Endometrium (tissue), 2 donors: ENCODE data around the gene SIAH2.
"Not testable (repeated sequence)": the region's sequence is repeated elsewhere in the genome, so short reads cannot be mapped to it uniquely, and the experiment has no call there.

Experiments
- FAIRE-seq: peaks from 2 replicates; lab custom pipeline; 2012; peaks lifted over from hg19 to GRCh38; lab: Jason Lieb, UNC
- donor health status: control.
- donor health status: control.

Gene SIAH2

DNA sequence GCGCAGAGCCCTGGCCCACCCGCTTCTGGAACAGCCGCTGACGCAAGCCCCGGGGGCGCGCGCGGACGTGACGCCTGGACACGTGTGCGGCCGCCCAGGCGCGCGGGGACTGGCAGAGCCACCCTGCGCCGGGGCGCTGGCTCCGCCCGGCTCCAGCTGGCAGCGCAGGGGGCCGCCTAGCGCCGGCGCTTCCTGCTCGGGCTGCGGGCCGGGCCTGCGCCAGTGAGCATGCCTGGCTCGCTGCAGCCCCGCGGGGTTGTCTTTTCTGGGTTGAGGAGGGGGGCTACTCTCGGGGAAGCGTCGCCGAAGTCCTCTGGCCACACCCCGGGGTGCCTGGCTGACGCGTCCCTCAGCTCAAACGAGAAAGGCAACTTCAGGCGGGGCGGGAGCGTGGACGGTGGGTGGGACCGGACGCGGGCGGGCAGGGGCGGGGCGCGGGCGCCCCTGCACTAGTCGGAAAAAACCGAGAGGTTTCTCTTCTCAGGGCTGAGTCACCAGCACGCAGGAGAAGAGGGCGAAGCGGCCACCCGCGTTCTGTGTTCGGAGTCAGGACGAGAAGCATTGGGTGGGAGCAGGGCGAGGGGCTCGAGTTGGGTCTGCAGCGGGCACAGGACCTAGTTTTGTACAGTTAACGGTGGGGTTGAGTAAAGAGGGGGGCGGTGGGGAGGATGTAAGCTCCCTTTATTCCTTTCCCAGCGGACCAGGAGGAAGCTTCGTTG lies at the start of gene SIAH2:
TSS of gene SIAH2 (minus strand) at position 48 of the 719 bp plus-strand sequence. CDS start 320 bp downstream, outside the sequence.
- no peak for FAIRE-seq

- FAIRE-seq: no peak
These were observed 49.0 kb upstream of the SIAH2 start for GRCh38 chr3:150811984-150812383.

DNA sequence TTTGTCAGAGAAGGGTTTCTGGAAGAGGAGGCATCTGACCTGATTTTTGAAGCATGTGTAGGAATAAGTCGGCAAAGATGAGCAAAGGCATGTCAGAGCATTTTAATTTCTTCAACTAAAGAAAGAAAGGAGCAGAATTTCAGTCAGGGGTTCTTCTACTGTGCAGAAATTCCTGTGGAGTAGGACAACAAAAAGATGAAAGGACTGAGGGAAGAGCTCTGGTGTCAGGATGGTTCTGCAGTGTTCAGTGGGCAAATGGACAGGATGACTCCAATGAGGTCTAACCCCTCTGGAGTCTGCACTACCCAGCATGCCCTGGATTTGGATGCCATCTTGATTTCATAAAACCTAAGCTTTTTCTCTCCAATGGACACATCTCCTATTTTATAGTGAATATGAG lies 47.7 kb upstream of the SIAH2 start:
- FAIRE-seq: no peak

- no peak for FAIRE-seq
These were observed 43.3 kb upstream of the SIAH2 start for GRCh38 chr3:150806185-150806835.

DNA sequence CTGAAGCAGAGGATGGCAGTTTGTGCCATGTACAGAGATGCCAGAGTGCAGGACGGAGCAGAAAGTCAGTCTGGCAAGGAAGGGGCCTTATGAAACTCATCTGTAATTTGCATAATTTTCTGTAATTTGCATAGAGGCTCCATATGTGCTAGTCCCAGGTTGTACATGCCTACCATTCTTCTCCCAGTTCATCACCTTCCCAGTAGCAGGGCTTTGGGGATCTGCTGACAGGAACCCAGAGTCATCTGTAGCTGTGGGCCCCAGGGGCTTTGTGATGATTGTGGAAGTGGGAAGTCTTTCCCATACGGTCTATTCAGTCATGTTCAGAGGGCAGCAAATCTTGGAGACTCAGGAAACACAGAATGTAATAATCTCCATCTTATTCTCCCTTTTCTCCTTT lies 42.4 kb upstream of the SIAH2 start:
- FAIRE-seq: no peak

GRCh38 chr3:150803440-150803985 lies 40.5 kb upstream of the SIAH2 start:
- no peak for FAIRE-seq

DNA sequence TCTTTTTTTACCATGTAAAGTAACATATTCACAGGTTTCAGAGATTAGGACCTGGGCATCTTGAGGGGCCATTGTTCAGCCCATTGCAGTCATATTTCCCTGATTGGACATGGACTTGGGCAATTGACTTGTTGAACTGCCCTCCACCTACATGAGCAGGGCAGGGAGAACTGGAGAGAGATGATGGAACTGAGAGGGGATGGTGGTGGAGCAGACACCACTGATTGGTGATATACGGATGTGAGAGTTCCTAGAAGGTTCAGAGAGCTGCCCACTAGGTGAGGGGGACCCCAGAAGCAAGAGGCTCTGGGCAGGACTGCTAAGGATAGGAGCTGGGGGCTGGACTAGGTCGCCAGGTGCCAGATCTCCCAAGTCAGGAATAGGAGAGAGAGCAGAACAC lies 37.8 kb upstream of the SIAH2 start:
- no peak for FAIRE-seq

GRCh38 chr3:150798122-150798618 lies 35.2 kb upstream of the SIAH2 start:
- no peak for FAIRE-seq

GRCh38 chr3:150797155-150797554 lies 34.2 kb upstream of the SIAH2 start:
- FAIRE-seq: no peak

DNA sequence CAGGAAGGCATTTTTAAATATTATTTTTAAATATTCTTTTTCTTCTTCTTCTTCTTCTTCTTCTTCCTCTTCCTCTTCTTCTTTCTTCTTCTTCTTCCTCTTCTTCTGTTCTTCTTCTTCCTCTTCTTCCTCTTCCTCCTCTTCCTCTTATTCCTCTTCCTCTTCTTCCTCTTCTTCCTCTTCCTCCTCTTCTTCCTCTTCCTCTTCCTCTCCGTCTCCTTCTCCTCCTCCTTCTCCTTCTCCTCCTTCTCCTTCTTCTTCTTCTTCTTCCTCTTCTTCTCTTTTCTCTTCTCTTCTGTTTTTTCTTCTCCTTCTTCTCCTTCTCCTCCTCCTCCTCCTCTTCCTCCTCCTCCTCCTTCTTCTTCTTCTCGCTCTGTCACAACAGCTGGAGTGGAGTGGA lies 33.6 kb upstream of the SIAH2 start:
- FAIRE-seq: not testable (repeated sequence)

GRCh38 chr3:150793641-150794040 lies 30.7 kb upstream of the SIAH2 start:
- no peak for FAIRE-seq

DNA sequence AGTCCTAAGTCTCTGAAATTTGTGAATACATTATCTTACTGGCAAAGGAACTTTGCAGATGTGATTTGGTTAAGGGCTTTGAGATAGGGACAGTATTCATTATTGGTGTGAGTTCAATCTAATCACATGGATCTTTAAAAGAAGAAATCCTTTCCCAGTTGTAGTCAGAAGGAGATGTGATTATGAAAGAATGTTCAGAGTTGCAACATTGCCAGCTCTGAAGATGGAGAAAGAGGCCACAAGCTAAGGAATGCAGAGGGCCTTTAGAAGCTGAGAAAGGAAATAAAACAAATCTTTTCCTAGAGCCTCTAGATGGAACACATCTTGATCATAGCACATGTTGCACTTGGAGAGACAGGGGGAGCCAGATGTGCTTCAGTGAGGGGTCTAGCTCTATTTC lies 27.7 kb upstream of the SIAH2 start:
- FAIRE-seq: no peak

- FAIRE-seq: no peak
These were observed 26.5 kb upstream of the SIAH2 start for GRCh38 chr3:150789451-150789850.

DNA sequence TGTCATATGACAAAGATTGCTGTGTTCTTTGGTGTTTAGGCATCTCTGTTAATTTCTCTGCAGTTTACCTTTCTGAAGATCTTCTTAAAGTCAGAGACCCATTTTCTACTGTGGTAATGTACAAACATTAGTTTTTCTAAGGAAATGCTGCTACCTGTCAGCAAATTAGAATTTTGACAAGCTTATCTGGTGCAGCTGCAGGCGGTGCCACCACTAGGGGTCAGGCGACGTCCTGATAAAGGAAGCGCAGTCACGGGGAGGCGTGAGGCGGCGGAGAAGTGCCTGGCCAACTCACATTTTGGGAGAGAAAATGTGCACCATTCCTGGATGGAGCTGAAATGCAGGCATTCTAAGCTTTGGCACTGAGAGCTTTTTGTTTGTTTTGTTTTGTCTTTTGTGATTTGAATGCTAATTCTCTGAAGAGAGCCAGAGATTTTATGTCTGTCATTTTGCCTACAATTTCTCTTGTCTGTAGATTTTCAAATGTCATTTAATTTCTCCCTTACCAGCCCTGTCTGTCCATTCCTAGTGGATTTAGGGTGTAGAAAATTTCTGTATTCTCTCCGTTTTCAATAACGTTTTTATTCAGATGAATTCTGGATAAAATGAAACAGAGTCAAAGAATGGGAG lies 24.9 kb upstream of the SIAH2 start:
- FAIRE-seq: no peak

DNA sequence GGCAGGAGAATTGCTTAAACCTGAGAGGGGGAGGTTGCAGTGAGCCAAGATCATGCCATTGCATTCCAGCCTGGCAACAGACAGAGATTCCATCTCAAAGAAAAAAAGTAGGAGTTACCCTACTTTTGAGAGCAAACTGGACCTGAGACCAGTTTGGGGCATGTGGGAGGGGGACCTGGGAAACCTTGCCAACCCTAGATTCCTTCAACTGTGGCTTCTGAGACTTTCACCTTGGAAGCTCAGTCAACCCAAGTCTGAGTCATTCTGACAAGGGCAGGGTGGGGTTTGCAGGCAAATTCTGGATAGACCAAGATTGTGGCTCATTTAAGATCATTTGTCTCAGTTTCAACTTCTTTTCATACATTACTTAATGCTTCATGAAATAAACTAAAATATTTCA lies 23.8 kb upstream of the SIAH2 start:
- FAIRE-seq: no peak

- no peak for FAIRE-seq
These were observed 21.8 kb upstream of the SIAH2 start for GRCh38 chr3:150784747-150785125.

GRCh38 chr3:150783920-150784746 lies 21.2 kb upstream of the SIAH2 start:
- no peak for FAIRE-seq

GRCh38 chr3:150783316-150783715 lies 20.3 kb upstream of the SIAH2 start:
- no peak for FAIRE-seq

GRCh38 chr3:150779402-150779858 lies 16.5 kb upstream of the SIAH2 start:
- no peak for FAIRE-seq

- no peak for FAIRE-seq
These were observed 15.9 kb upstream of the SIAH2 start for GRCh38 chr3:150778793-150779401.

DNA sequence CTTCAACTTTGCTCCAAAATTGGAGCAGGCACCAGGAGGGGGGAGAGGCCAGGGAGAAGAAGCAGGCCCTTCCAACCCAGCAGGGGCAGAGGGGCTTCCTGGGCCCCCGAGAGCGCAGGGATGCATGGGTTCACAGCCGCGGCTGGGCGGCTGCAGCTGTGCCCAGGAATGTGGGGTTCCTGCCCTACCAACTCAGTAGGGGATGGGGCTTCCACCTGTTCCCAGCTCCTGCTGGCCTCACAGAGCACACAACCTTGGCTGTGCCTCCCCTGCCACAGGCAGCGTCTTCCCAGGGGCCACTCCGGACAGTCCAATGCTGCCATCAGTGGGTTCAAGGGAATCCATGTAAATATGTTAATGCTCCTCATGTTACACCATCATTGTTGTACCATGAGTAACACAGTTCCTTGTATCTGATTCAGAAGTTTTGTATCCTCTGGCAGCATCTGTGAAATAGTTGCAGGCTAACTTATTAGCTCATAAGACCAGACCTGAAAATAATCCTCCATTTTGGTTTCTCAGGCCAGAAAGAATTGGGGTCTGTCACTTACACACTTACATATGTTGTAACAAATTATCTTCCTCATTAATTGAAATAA lies 12.1 kb upstream of the SIAH2 start:
- FAIRE-seq: no peak
